Activated T-cell treated with anti-CD3 and anti-CD28 coated beads, Interleukin-2, amount 50 U/mL, for 24 hours (primary cell): ENCODE measurements around the gene METTL13.
A peak's percentile ranks its signal among the peaks of the same experiment; 100 is the strongest.

Experiments
- DNase-seq: peaks from one replicate; pipeline ENCODE4 v3.0.0-alpha.2; 2020
- H3K27ac Mint-ChIP-seq: 2 replicates; pipeline ENCODE4 v1.8.0; 2020; ENCODE audit warnings: mild to moderate bottlenecking, mixed read lengths
- H3K27me3 Mint-ChIP-seq: 2 replicates; pipeline ENCODE4 v1.8.0; 2020; ENCODE audit warnings: mixed read lengths
- H3K36me3 Mint-ChIP-seq: 2 replicates; pipeline ENCODE4 v1.8.0; 2020; ENCODE audit warnings: low read depth, mixed read lengths
- H3K4me1 Mint-ChIP-seq: 2 replicates; pipeline ENCODE4 v1.8.0; 2020; ENCODE audit warnings: low read depth, mixed read lengths
- H3K4me3 Mint-ChIP-seq: 2 replicates; pipeline ENCODE4 v1.8.0; 2020; ENCODE audit warnings: mild to moderate bottlenecking, moderate library complexity, mixed read lengths
- H3K9me3 Mint-ChIP-seq: 2 replicates; pipeline ENCODE4 v1.8.0; 2020; ENCODE audit warnings: mixed read lengths

Gene METTL13

GRCh38 chr1:171835891-171836290, 54.4 kb downstream of the METTL13 start:
- H3K9me3 Mint-ChIP-seq: no peaks in the 10 kb centered on the region
- no peaks in the 10 kb centered on the region for H3K36me3 Mint-ChIP-seq
- no peaks in the 10 kb centered on the region for H3K27me3 Mint-ChIP-seq
- no peak overlapping the region for H3K27ac Mint-ChIP-seq
- peaks cover 6% of the 10 kb centered on the region for H3K4me1 Mint-ChIP-seq
- H3K4me3 Mint-ChIP-seq: no peak overlapping the region
- DNase-seq: no peak

- H3K36me3 Mint-ChIP-seq: no peaks in the 10 kb centered on the region
- H3K4me1 Mint-ChIP-seq: peaks cover 21% of the 10 kb centered on the region
- H3K27me3 Mint-ChIP-seq: peaks cover 24% of the 10 kb centered on the region
- peak; percentile 91 for DNase-seq
- H3K9me3 Mint-ChIP-seq: no peaks in the 10 kb centered on the region
- peak within 1 kb of the TSS; percentile 80 for H3K4me3 Mint-ChIP-seq
- H3K27ac Mint-ChIP-seq: peak within 1 kb of the TSS; percentile 53
Measured at GRCh38 chr1:171841050-171841910, 59.8 kb downstream of the METTL13 start, which contains the start of gene DNM3. DNM3 (plus strand) TSS chr1:171841498; CDS start chr1:171841657, 159 bp downstream.

GRCh38 chr1:171841931-171842761, 60.7 kb downstream of the METTL13 start:
- DNase-seq: peak; percentile 43
- H3K36me3 Mint-ChIP-seq: no peaks in the 10 kb centered on the region
- H3K27ac Mint-ChIP-seq: peak overlapping the region; percentile 53
- no peaks in the 10 kb centered on the region for H3K9me3 Mint-ChIP-seq
- peaks cover 21% of the 10 kb centered on the region for H3K4me1 Mint-ChIP-seq
- peaks cover 24% of the 10 kb centered on the region for H3K27me3 Mint-ChIP-seq
- peak overlapping the region; percentile 80 for H3K4me3 Mint-ChIP-seq

- Mint-ChIP-seq H3K36me3 (no peaks in the 10 kb centered on the region), H3K27me3 (peaks cover 24% of the 10 kb centered on the region)
Measured at GRCh38 chr1:171844381-171844780, 62.9 kb downstream of the METTL13 start.

DNA sequence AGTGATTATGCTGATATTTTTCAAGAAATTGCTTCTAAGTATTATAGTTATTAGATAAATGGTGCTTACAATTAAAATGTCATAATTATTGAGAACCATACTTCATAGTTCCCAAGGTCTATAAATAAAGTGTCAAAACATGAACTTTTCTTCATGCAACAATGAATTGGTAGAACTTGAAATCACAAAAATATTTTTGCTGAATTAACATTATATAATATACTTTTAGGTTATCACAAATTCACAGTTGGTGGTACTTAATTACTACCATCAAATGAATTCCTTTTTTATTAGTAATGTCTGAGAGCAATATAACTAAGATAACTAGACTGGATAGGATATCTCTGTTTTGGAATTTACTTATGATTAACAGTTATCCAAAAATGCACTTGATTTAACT, 64.5 kb downstream of the METTL13 start:
- Mint-ChIP-seq H3K36me3 (no peaks in the 10 kb centered on the region), H3K4me1 (peaks cover 14% of the 10 kb centered on the region), H3K9me3 (no peaks in the 10 kb centered on the region), H3K4me3 (no peak overlapping the region), H3K27me3 (peaks cover 24% of the 10 kb centered on the region), H3K27ac (no peak overlapping the region)
- DNase-seq: no peak

More at GRCh38 chr1:171844381-171844780, 62.9 kb downstream of the METTL13 start:
- DNase-seq: no peak
- Mint-ChIP-seq H3K27ac (no peak overlapping the region), H3K9me3 (no peaks in the 10 kb centered on the region), H3K4me3 (no peak overlapping the region), H3K4me1 (peaks cover 21% of the 10 kb centered on the region)
